ENCODE results near the gene ASF1B. TPM values are rescaled to one million over a fixed set of nuclear protein-coding genes. Genes with fewer than 3 reads are reported as not detected.
A peak's percentile ranks its signal among the peaks of the same experiment; 100 is the strongest.

ASF1B gene
- total RNA-seq, 1 donor from 2014 or later: 0.96 TPM

GRCh38 chr19:14145381-14145780 lies 9.0 kb upstream of the ASF1B start:
- no peak overlapping the region for H3K27ac ChIP-seq (replicated peaks)
- peaks cover 37% of the 10 kb centered on the region for H3K4me1 ChIP-seq
- intact Hi-C loops (cut with micrococcal nuclease): no loop called here
- DNase-seq: no peak
- no peaks in the 10 kb centered on the region for H3K36me3 ChIP-seq
- no peaks in the 10 kb centered on the region for H3K9me3 ChIP-seq (replicated peaks)
- H3K4me3 ChIP-seq: no peak overlapping the region
- TF ChIP-seq CTCF (IDR thresholded peaks at IDR 0.05; ENCODE audit: borderline replicate concordance): no peak
- no peaks in the 10 kb centered on the region for H3K27me3 ChIP-seq (ENCODE audit: low read depth)

- Histone ChIP-seq H3K4me3 (no peak overlapping the region), H3K36me3 (no peaks in the 10 kb centered on the region), H3K4me1 (peaks cover 40% of the 10 kb centered on the region), H3K27ac (replicated peaks) (no peak overlapping the region), H3K27me3 (ENCODE audit: low read depth) (no peaks in the 10 kb centered on the region), H3K9me3 (replicated peaks) (no peaks in the 10 kb centered on the region)
- DNase-seq: no peak
- TF ChIP-seq CTCF (IDR thresholded peaks at IDR 0.05; ENCODE audit: borderline replicate concordance): no peak
- intact Hi-C loops (cut with micrococcal nuclease): no loop called here
Measured at GRCh38 chr19:14142262-14143190, 6.1 kb upstream of the ASF1B start.

- H3K36me3 ChIP-seq: no peaks in the 10 kb centered on the region
- H3K27ac ChIP-seq (replicated peaks): no peak overlapping the region
- DNase-seq: no peak
- H3K4me3 ChIP-seq: no peak overlapping the region
- peaks cover 49% of the 10 kb centered on the region for H3K4me1 ChIP-seq
- intact Hi-C loops (cut with micrococcal nuclease): no loop called here
- no peaks in the 10 kb centered on the region for H3K27me3 ChIP-seq (ENCODE audit: low read depth)
- no peaks in the 10 kb centered on the region for H3K9me3 ChIP-seq (replicated peaks)
- no peak for TF ChIP-seq CTCF (IDR thresholded peaks at IDR 0.05; ENCODE audit: borderline replicate concordance)
Measured at GRCh38 chr19:14141041-14141440, 4.7 kb upstream of the ASF1B start.

GRCh38 chr19:14139944-14140343 lies 3.6 kb upstream of the ASF1B start:
- no peak for DNase-seq
- intact Hi-C loops (cut with micrococcal nuclease): no loop called here
- Histone ChIP-seq H3K36me3 (no peaks in the 10 kb centered on the region), H3K27ac (replicated peaks) (peak overlapping the region; percentile 92), H3K27me3 (ENCODE audit: low read depth) (no peaks in the 10 kb centered on the region), H3K4me1 (peaks cover 54% of the 10 kb centered on the region), H3K4me3 (no peak overlapping the region), H3K9me3 (replicated peaks) (no peaks in the 10 kb centered on the region)
- TF ChIP-seq CTCF (IDR thresholded peaks at IDR 0.05; ENCODE audit: borderline replicate concordance): no peak

GRCh38 chr19:14138576-14139265 lies 2.3 kb upstream of the ASF1B start:
- Histone ChIP-seq H3K27me3 (ENCODE audit: low read depth) (no peaks in the 10 kb centered on the region), H3K36me3 (no peaks in the 10 kb centered on the region), H3K4me3 (peak overlapping the region; percentile 76), H3K4me1 (peaks cover 50% of the 10 kb centered on the region), H3K27ac (replicated peaks) (peak overlapping the region; percentile 92), H3K9me3 (replicated peaks) (no peaks in the 10 kb centered on the region)
- DNase-seq: no peak
- TF ChIP-seq CTCF (IDR thresholded peaks at IDR 0.05; ENCODE audit: borderline replicate concordance): no peak
- intact Hi-C loops (cut with micrococcal nuclease): no loop called here

All from left ventricle myocardium inferior (tissue), 1 donor.